Osteoblast (primary cell): ENCODE results near the gene PPP1R10. TPM values are rescaled to one million over a fixed set of nuclear protein-coding genes. Genes with fewer than 3 reads are reported as not detected.
A peak's percentile ranks its signal among the peaks of the same experiment; 100 is the strongest.

Experiments used
- DNase-seq: peaks from one replicate; pipeline ENCODE4 v3.0.0; 2011; ENCODE audit warnings: low spot score, mixed read lengths; ENCODE audit not compliant: insufficient read length; ENCODE audit errors: missing footprints
- H2AFZ ChIP-seq: 2 replicates; pipeline ENCODE4 v1.6.0; 2011; ENCODE audit warnings: mild to moderate bottlenecking, low read length
- H3K27ac ChIP-seq: 2 replicates; pipeline ENCODE4 v1.5.1; 2011; ENCODE audit warnings: mild to moderate bottlenecking, low read depth, low read length, moderate library complexity
- H3K27me3 ChIP-seq: 2 replicates; pipeline ENCODE4 v1.6.0; 2012; ENCODE audit warnings: mild to moderate bottlenecking, control low read depth, inconsistent platforms, low read length, moderate library complexity; ENCODE audit not compliant: insufficient read depth
- H3K36me3 ChIP-seq: 2 replicates; pipeline ENCODE4 v1.5.1; 2011; ENCODE audit warnings: mild to moderate bottlenecking, low read length, control low read depth, moderate library complexity; ENCODE audit not compliant: insufficient read depth
- H3K4me1 ChIP-seq: 2 replicates; pipeline ENCODE4 v1.5.1; 2011; ENCODE audit warnings: mild to moderate bottlenecking, low read length, control low read depth, moderate library complexity; ENCODE audit not compliant: insufficient read depth
- H3K4me2 ChIP-seq: 2 replicates; pipeline ENCODE4 v1.6.0; 2011; ENCODE audit warnings: mild to moderate bottlenecking, low read length; ENCODE audit not compliant: insufficient read depth
- H3K4me3 ChIP-seq: fragments of 200-600 bp; sonication (generic); 3 replicates; pipeline ENCODE4 v1.5.1; 2012; ENCODE audit warnings: mild to moderate bottlenecking, low read length, inconsistent platforms; ENCODE audit not compliant: insufficient read depth
- H3K79me2 ChIP-seq: 2 replicates; pipeline ENCODE4 v1.6.0; 2012; ENCODE audit warnings: mild to moderate bottlenecking, low read length, control low read depth, inconsistent platforms; ENCODE audit not compliant: insufficient read depth
- H3K9me3 ChIP-seq: 2 replicates; pipeline ENCODE4 v1.5.1; 2011; ENCODE audit warnings: low read depth, low read length, control low read depth
- H4K20me1 ChIP-seq: 2 replicates; pipeline ENCODE4 v1.6.0; 2012; ENCODE audit warnings: mild to moderate bottlenecking, low read length, control low read depth; ENCODE audit not compliant: insufficient read depth
- CTCF ChIP-seq: IDR thresholded peaks from 2 replicates; pipeline ENCODE4 v1.5.1; 2011; ENCODE audit warnings: mild to moderate bottlenecking, low read depth, low read length, moderate library complexity; ENCODE audit errors: extremely low read depth
- total RNA-seq: library from RNA; depleted of rRNA; stranded (reverse); fragments of >200 nt; gene quantifications from 2 replicates; pipeline ENCODE4 v1.2.3, GENCODE V29; 2012

Gene PPP1R10
- total RNA-seq, 1 donor: 29.0 TPM

GRCh38 chr6:30583921-30584320 lies 33.1 kb downstream of the PPP1R10 start:
- no peak overlapping the region for H2AFZ ChIP-seq
- H3K36me3 ChIP-seq: peaks cover 89% of the 10 kb centered on the region
- no peak overlapping the region for H3K4me3 ChIP-seq

GRCh38 chr6:30578051-30578450 lies 39.0 kb downstream of the PPP1R10 start:
- no peak overlapping the region for H3K4me2 ChIP-seq
- no peak for TF ChIP-seq CTCF
- peaks cover under 1% of the 10 kb centered on the region for H3K4me1 ChIP-seq
- DNase-seq: peak; percentile 2
- H2AFZ ChIP-seq: no peak overlapping the region
- peaks cover 33% of the 10 kb centered on the region for H4K20me1 ChIP-seq
- no peaks in the 10 kb centered on the region for H3K27me3 ChIP-seq
- no peak overlapping the region for H3K4me3 ChIP-seq
- peaks cover 45% of the 10 kb centered on the region for H3K79me2 ChIP-seq
- H3K27ac ChIP-seq: no peak overlapping the region
- peaks cover 55% of the 10 kb centered on the region for H3K36me3 ChIP-seq
- no peaks in the 10 kb centered on the region for H3K9me3 ChIP-seq

More at GRCh38 chr6:30583921-30584320, 33.1 kb downstream of the PPP1R10 start:
- no peaks in the 10 kb centered on the region for H3K79me2 ChIP-seq
- TF ChIP-seq CTCF: no peak
- H3K9me3 ChIP-seq: no peaks in the 10 kb centered on the region
- H3K27ac ChIP-seq: no peak overlapping the region
- H4K20me1 ChIP-seq: no peaks in the 10 kb centered on the region
- no peaks in the 10 kb centered on the region for H3K27me3 ChIP-seq
- no peak overlapping the region for H3K4me2 ChIP-seq
- H3K4me1 ChIP-seq: no peaks in the 10 kb centered on the region
- DNase-seq: peak; percentile 49

- DNase-seq: peak; percentile 26
- H4K20me1 ChIP-seq: peaks cover 51% of the 10 kb centered on the region
These were observed 43.9 kb downstream of the PPP1R10 start for GRCh38 chr6:30573113-30573512.

GRCh38 chr6:30572148-30572547 lies 44.9 kb downstream of the PPP1R10 start:
- peaks cover 23% of the 10 kb centered on the region for H3K4me1 ChIP-seq
- H3K79me2 ChIP-seq: peaks cover 56% of the 10 kb centered on the region
- no peaks in the 10 kb centered on the region for H3K9me3 ChIP-seq
- peaks cover 45% of the 10 kb centered on the region for H4K20me1 ChIP-seq
- TF ChIP-seq CTCF: no peak
- peak overlapping the region; percentile 96 for H3K4me2 ChIP-seq
- peaks cover 4% of the 10 kb centered on the region for H3K36me3 ChIP-seq
- H3K27me3 ChIP-seq: no peaks in the 10 kb centered on the region
- DNase-seq: no peak
- H3K4me3 ChIP-seq: peak overlapping the region; percentile 99
- H2AFZ ChIP-seq: no peak overlapping the region
- peak overlapping the region; percentile 98 for H3K27ac ChIP-seq

More at GRCh38 chr6:30573113-30573512, 43.9 kb downstream of the PPP1R10 start:
- peak overlapping the region; percentile 96 for H3K4me2 ChIP-seq
- peaks cover 63% of the 10 kb centered on the region for H3K79me2 ChIP-seq
- no peak overlapping the region for H2AFZ ChIP-seq
- no peak overlapping the region for H3K4me3 ChIP-seq
- peaks cover 23% of the 10 kb centered on the region for H3K4me1 ChIP-seq
- H3K36me3 ChIP-seq: peaks cover 14% of the 10 kb centered on the region
- no peak for TF ChIP-seq CTCF
- H3K27ac ChIP-seq: no peak overlapping the region
- no peaks in the 10 kb centered on the region for H3K27me3 ChIP-seq
- H3K9me3 ChIP-seq: no peaks in the 10 kb centered on the region
